ENCODE data around the gene PPM1J. TPM values are rescaled to one million over a fixed set of nuclear protein-coding genes. Genes with fewer than 3 reads are reported as not detected.

The PPM1J gene
- total and polyA plus RNA-seq, 9 of the 15 experiments (the other 6 are each of a cell fraction or from before 2014, with no cell fraction given), result 0.25 to 10.5 (median 4.2) TPM

GRCh38 chr1:112723511-112723839 lies 8.3 kb upstream of the PPM1J start (continued):
- TF ChIP-seq BRCA1 (IDR thresholded peaks at IDR 0.05), result no peak
- no peak for TF ChIP-seq BRCA1 (CRISPR knock-in tag; IDR thresholded peaks at IDR 0.05)
- no peak for TF ChIP-seq NR3C1 (CRISPR knock-in tag; IDR thresholded peaks at IDR 0.05)
- TF ChIP-seq CBX5 (IDR thresholded peaks at IDR 0.05; ENCODE audit: borderline replicate concordance, low read depth), result no peak
- TF ChIP-seq JUND (IDR thresholded peaks at IDR 0.05; ENCODE audit: borderline replicate concordance, low read depth, low read length), result no peak
- TF ChIP-seq JUND (tag; IDR thresholded peaks at IDR 0.05; ENCODE audit: borderline replicate concordance, low read depth, low read length), result no peak
- TF ChIP-seq ARID4B (CRISPR knock-in tag; IDR thresholded peaks at IDR 0.05), result no peak
